H7 (cell line): ENCODE measurements around the gene TRPC4. TPM values are rescaled to one million over a fixed set of nuclear protein-coding genes. Genes with fewer than 3 reads are reported as not detected.

Experiments
- DNase-seq: peaks from one replicate; pipeline ENCODE4 v3.0.0; 2012
- H3K27me3 ChIP-seq: 2 replicates; pipeline ENCODE4 v1.6.0; 2011; ENCODE audit warnings: mild to moderate bottlenecking, low read length; ENCODE audit not compliant: control insufficient read depth, insufficient read depth
- H3K36me3 ChIP-seq: replicated peaks from 2 replicates; pipeline ENCODE4 v1.5.1; 2011; ENCODE audit warnings: low read length; ENCODE audit not compliant: control insufficient read depth, insufficient read depth
- H3K4me3 ChIP-seq: 2 replicates; pipeline ENCODE4 v1.5.1; 2011; ENCODE audit warnings: low read depth, mild to moderate bottlenecking, control low read depth, low read length, moderate library complexity; ENCODE audit not compliant: insufficient read depth
- total RNA-seq: library from RNA; depleted of rRNA; stranded (reverse); fragments of >200 nt; shearing (Covaris generic); gene quantifications from 2 replicates; pipeline ENCODE4 v1.2.3, GENCODE V29; 2014

Gene TRPC4
- total RNA-seq, 1 experiment from 2014 or later, result 3.8 TPM

- no peaks in the 10 kb centered on the region for H3K36me3 ChIP-seq
- no peak for DNase-seq
- no peaks in the 10 kb centered on the region for H3K27me3 ChIP-seq
- H3K4me3 ChIP-seq, result no peak overlapping the region
These were observed 223.0 kb downstream of the TRPC4 start for GRCh38 chr13:37646531-37646930.

DNA sequence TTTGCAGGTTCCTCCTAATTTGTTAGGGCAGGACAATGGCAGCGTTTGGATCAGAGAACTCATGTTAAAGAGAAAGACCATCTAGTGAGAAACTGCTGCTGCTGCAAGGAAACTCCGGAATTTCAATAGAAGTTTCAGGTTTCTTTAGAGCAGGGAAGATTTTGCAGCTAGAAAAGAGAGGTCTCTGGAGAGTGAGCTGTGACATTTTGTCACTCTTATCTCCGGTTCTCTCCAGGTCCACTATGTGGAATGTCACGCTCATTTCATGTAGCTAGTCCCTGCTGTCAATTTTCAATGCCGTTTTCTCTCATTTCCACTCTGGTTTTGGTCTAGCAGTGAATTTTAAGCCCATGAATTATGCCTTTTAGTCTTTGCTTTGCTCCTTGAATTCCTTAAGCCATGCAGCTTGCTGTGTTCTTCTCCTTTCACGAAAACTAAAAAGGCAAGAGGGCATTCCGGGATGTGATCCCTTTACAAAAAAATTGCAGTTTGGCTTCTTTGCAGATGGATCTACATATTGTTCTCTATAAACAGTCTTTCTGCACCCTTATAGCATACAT, 224.3 kb downstream of the TRPC4 start:
- DNase-seq, result no peak

GRCh38 chr13:37641391-37641790, 228.2 kb downstream of the TRPC4 start:
- Histone ChIP-seq H3K36me3 (no peaks in the 10 kb centered on the region), H3K27me3 (no peaks in the 10 kb centered on the region), H3K4me3 (no peak overlapping the region)
- no peak for DNase-seq

More for the DNA sequence above, 224.3 kb downstream of the TRPC4 start:
- H3K4me3 ChIP-seq, result no peak overlapping the region
- H3K36me3 ChIP-seq, result no peaks in the 10 kb centered on the region
- no peaks in the 10 kb centered on the region for H3K27me3 ChIP-seq

DNA sequence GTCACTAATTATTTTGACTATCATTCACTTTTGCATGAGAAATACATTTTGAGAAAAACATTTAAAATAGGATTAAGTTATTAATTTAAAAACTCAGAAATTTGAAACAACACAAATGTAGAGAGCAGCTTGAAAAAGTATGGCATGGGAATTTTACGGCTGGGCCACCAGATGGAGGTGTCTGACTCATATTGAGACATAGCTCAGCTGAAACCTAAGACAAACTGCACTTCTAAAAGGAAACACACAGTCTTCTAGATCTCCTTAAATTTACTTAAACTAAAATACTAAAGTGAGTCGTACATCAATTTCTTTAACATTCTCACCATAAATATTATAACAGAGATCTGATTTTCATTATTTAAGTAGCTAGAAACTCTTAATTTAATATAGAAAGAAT, 229.1 kb downstream of the TRPC4 start:
- no peak overlapping the region for H3K4me3 ChIP-seq
- peak; percentile 5 for DNase-seq
- H3K27me3 ChIP-seq, result no peaks in the 10 kb centered on the region
- H3K36me3 ChIP-seq, result no peaks in the 10 kb centered on the region

- Histone ChIP-seq H3K36me3 (no peaks in the 10 kb centered on the region), H3K27me3 (no peaks in the 10 kb centered on the region), H3K4me3 (no peak overlapping the region)
- DNase-seq, result no peak
These were observed 232.9 kb downstream of the TRPC4 start for GRCh38 chr13:37636701-37637100.

DNA sequence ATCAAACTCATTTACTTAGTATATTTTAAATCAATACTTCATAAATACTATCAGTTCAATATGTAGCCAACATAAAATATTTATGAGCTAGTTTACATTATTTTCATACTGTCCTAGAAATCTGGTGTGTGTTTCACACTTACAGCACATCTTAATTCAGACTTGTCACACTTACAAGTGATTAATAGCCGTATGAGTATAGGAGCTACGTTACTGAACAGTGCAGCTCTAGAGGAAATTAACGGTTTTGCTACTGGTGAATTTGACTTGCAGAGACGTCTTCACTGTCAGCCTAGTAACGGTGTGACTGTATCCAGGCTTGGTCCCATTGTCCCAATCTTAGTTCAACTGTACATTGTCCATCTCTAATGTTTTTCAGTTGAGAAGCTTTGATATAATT, 237.3 kb downstream of the TRPC4 start:
- H3K36me3 ChIP-seq, result no peaks in the 10 kb centered on the region
- no peaks in the 10 kb centered on the region for H3K27me3 ChIP-seq
- no peak overlapping the region for H3K4me3 ChIP-seq
- no peak for DNase-seq

DNA sequence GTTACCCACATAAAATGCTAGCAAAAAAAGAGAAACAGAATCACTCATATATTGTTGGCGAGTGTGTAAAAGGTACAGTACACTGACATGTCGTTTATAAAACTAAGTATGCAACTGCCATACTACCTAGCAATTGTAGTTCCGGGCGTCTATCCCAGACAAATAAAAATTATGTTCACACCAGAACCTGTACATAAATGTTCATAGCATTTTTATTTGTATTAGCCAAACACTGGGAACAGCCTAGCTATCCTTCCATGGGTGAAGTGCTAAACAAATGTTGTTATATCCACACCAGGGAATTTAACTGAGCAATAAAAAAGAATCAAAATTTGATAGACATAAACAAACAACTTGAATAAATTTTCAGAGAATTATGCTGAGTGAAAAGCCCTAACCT, 242.1 kb downstream of the TRPC4 start:
- Histone ChIP-seq H3K36me3 (no peaks in the 10 kb centered on the region), H3K27me3 (no peaks in the 10 kb centered on the region), H3K4me3 (no peak overlapping the region)
- DNase-seq, result no peak

DNA sequence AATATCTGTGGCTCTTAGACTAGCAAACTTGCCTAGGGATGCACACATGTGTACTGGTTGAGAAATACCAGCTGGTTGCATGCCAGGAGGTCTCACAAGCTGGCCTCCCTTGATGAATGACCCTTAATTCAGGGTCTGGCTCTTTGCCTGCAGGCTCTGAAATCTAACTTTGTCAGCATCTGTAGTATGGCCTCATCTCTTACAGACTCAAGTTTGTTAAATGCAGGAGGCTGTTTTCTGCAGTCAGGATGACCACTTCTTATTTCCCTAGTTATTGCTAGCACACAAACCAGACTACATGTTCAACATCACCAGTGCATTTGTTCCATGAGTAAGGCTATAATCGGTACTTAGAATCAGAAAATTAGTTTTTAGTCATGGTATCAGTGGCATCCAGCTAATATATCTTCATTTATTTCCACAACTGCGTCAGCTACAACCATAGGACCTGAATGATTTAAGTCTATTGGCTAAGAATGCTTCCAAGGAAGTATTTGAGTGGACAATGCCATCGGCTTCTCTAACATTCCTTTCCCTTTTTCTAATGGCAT, 247.7 kb downstream of the TRPC4 start:
- no peaks in the 10 kb centered on the region for H3K36me3 ChIP-seq
- DNase-seq, result no peak
- H3K4me3 ChIP-seq, result no peak overlapping the region
- H3K27me3 ChIP-seq, result no peaks in the 10 kb centered on the region

DNA sequence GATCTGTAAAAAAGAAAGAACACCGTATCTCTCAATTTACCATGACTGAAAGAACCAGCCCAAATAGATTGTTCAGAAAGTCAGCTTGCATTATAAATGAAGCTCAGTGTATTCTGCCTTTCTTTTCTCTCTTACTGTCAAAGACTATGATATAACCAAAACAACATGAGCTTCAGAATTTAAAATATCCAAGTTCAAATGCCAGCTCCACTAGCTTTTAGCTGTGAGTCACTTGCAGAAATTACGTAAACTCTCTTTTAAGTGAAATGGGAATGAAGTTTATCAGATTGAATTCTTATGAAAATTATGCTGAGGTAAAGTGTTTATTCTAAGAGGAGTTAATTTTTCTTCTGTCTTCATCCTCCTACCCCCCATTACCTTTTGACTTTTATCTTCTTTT, 251.0 kb downstream of the TRPC4 start:
- no peak overlapping the region for H3K4me3 ChIP-seq
- H3K36me3 ChIP-seq, result no peaks in the 10 kb centered on the region
- H3K27me3 ChIP-seq, result no peaks in the 10 kb centered on the region
- no peak for DNase-seq

DNA sequence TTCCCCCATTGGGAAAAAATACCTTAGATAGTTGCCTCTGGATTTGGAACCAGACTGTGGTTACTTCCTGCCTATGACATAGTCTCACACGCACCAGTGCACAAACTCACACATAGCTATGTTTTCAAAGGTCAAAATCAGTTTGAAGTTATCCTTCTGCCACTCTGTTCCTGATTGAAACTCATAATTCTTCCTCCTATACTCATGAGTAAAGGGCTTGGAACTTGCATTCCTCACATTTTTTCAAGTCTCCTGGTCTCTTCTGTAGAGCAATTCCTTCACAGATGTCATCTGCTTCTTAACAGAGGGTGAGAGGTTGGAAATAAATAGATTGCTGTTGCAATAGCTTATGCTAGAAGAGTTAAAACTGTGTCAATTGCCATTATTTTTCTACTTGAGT, 252.4 kb downstream of the TRPC4 start:
- H3K36me3 ChIP-seq, result no peaks in the 10 kb centered on the region
- no peak for DNase-seq
- H3K27me3 ChIP-seq, result no peaks in the 10 kb centered on the region
- no peak overlapping the region for H3K4me3 ChIP-seq

DNA sequence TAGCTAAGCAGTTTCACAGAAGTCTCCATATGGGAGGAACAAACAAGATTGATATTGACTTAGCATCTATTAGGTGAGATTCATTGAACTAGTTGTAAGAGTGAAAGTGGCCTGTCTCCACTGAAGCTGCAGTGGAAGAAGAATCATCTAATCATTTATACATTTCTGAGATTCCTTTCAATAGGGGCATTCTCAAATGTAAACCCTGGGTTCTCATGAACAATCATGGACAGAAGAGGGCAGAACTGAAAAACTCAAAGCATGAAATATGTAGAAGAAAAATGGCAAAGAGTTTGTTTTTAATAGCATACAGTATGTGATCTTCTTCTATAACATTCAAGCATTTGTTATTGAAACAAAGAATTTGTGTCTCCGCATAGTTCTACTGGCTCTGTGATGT, 253.4 kb downstream of the TRPC4 start:
- H3K27me3 ChIP-seq, result no peaks in the 10 kb centered on the region
- DNase-seq, result no peak
- H3K36me3 ChIP-seq, result no peaks in the 10 kb centered on the region
- no peak overlapping the region for H3K4me3 ChIP-seq

GRCh38 chr13:37615276-37615675, 254.3 kb downstream of the TRPC4 start:
- no peak for DNase-seq
- Histone ChIP-seq H3K27me3 (no peaks in the 10 kb centered on the region), H3K4me3 (no peak overlapping the region), H3K36me3 (no peaks in the 10 kb centered on the region)

- Histone ChIP-seq H3K36me3 (no peaks in the 10 kb centered on the region), H3K4me3 (no peak overlapping the region), H3K27me3 (no peaks in the 10 kb centered on the region)
- no peak for DNase-seq
These were observed 255.9 kb downstream of the TRPC4 start for GRCh38 chr13:37613638-37614037.

DNA sequence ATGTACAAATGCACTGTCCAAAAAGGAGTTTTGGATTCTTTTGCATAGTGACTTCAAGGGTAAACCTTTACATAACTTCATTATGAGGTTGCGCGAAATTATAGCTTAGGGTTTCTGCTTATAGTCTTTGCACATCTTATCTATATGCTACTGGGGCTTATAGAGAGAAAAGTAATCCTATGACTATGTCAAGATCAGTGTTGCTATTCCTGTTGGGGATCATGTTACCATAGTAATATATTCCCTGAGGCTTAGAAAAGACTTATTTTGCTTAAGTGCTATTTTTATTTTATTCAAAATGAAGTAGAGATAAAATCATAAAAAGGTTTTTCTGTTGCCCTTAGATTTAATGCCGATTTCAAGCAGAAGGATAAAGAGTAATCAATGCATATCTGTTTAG, 256.3 kb downstream of the TRPC4 start:
- Histone ChIP-seq H3K27me3 (no peaks in the 10 kb centered on the region), H3K4me3 (no peak overlapping the region), H3K36me3 (no peaks in the 10 kb centered on the region)
- DNase-seq, result no peak

DNA sequence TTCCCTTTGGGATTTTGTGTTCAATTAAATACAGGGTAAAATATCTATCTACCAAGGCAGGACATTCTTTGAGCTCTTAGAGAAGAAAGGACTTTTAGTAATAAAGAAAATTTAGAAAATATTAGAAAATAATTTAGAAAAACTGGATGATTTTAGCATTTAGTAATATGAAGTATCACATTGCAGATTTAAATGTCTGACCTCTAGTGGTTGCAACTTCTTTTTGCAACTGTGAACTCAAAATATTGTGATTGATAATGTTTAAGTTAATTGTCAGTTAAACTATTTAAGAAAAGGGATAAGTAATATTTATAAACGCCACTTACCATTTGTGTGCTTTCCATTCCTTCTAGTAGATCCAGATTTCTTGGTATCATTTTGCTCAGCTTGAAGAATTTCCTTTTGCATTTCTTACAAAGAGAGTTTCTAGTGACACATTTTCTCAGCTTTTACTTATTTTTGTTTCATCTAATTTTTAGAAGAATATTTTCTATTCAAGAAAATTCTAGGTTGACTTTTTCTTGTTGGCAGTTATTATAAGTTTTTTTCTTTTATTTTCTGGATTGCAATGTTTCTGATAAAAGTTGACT, 260.7 kb downstream of the TRPC4 start:
- H3K36me3 ChIP-seq, result no peaks in the 10 kb centered on the region
- H3K4me3 ChIP-seq, result no peak overlapping the region
- no peaks in the 10 kb centered on the region for H3K27me3 ChIP-seq
- no peak for DNase-seq
